ENCODE results near the gene TBX21. TPM values are rescaled to one million over a fixed set of nuclear protein-coding genes. Genes with fewer than 3 reads are reported as not detected.

TBX21 gene
- total RNA-seq, 1 donor from 2014 or later = not detected

DNA sequence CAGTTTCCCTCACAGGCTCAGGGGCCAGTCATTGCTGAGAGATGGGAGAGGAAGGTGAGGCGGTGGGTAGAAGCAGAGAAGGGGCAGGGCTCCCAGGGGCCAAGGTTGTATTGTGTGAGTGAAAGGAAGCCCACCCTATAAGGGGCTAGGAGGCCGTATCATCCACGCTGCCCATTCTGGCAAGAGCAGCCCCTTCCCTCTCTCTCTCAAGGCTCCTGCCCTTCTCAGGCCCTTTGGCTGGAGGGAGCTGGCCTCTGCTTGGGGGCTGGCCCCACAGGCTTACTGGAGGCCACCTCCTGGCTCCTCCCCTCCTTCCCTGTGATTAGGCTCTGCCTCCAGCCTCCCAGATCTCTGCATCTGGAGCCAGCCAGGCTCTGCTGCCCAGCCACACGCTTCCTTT, 31.4 kb upstream of the TBX21 start:
- DNase-seq (ENCODE audit: low read depth) = no peak
- H3K36me3 ChIP-seq (ENCODE audit: control insufficient read depth, insufficient read depth, low read length) = no peaks in the 10 kb centered on the region
- no peaks in the 10 kb centered on the region for H3K27me3 ChIP-seq (ENCODE audit: control insufficient read depth, insufficient read depth, low read length)
- TF ChIP-seq, protein P1, sequence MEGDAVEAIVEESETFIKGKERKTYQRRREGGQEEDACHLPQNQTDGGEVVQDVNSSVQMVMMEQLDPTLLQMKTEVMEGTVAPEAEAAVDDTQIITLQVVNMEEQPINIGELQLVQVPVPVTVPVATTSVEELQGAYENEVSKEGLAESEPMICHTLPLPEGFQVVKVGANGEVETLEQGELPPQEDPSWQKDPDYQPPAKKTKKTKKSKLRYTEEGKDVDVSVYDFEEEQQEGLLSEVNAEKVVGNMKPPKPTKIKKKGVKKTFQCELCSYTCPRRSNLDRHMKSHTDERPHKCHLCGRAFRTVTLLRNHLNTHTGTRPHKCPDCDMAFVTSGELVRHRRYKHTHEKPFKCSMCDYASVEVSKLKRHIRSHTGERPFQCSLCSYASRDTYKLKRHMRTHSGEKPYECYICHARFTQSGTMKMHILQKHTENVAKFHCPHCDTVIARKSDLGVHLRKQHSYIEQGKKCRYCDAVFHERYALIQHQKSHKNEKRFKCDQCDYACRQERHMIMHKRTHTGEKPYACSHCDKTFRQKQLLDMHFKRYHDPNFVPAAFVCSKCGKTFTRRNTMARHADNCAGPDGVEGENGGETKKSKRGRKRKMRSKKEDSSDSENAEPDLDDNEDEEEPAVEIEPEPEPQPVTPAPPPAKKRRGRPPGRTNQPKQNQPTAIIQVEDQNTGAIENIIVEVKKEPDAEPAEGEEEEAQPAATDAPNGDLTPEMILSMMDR (IDR thresholded peaks at IDR 0.05; ENCODE audit: insufficient read depth, low read length, poor library complexity, severe bottlenecking) = no peak
- H3K4me3 ChIP-seq (ENCODE audit: low read depth, low read length) = no peak overlapping the region

DNA sequence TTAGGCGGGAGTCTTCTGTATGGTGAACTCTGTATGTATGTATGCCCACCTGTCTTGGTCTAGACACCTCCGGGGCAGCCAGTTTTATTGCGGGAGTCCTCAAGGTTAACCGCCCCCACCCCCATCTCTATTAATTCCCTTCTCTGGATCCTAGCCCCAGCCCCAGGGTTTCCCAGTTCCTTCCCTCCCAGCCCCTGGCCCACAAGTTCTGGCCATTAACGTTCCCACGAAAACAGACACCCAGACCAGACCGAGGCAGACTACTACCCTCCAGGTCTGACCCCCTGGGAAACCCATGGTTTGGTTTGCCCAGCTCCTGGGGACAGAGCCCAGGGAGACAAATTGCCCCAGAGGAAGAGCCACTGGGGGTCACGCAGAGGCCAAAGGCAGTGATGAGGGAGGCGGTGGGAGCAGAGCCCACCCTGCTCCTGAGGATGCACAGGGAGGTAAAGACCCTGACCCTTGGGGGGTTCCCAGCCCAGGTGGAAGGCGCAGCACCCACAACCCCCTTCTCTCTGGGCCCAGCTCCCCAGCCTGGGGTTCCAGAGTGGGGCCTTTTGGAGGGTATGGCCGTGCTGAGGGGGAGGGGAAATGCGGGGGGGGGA, 30.5 kb upstream of the TBX21 start:
- Histone ChIP-seq H3K4me3 (ENCODE audit: low read depth, low read length) (no peak overlapping the region), H3K27me3 (ENCODE audit: control insufficient read depth, insufficient read depth, low read length) (no peaks in the 10 kb centered on the region)
- TF ChIP-seq, protein P1 (IDR thresholded peaks at IDR 0.05; ENCODE audit: insufficient read depth, low read length, poor library complexity, severe bottlenecking) = no peak

DNA sequence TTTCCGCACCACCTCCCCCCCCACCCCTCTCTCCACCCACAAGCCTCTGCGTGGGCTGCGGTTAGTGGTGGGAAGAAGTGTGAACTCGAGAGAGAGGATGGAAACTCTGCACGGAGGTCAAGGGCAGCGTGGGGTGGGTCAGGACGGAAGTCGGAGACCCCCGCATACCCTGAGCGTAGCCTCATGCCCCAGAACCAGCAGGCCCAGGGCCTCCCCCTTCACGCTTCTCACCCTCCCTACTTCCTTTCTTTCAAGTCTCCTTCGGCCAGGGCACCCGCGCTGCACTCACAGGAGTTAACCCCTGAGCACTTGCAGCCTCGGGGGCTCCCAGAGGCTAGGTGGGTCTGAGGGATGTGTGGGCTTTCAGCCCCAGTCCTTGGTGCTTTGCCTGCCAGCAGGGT, 29.8 kb upstream of the TBX21 start:
- no peak for DNase-seq (ENCODE audit: low read depth)

More for the DNA sequence above, 30.5 kb upstream of the TBX21 start:
- no peak for DNase-seq (ENCODE audit: low read depth)
- no peaks in the 10 kb centered on the region for H3K36me3 ChIP-seq (ENCODE audit: control insufficient read depth, insufficient read depth, low read length)

DNA sequence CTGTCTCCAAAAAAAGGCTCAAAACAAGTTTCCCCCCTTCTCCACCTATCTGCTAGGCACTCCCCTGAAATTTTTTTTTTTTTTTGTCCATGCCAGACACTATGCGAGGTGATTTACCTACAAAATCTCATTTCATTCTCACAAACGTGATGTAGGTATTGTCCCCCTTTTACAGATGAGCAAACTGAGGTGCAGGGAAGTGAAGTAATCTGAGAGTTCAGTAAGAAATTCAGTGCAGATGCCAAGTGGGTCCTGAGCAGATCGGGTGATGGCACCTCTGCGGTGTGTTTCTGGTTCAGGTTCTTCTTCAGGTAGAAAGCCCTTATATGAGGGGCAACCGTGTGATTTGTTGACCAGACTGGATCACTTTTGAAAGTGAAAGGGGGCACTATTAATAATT, 29.4 kb upstream of the TBX21 start:
- no peak overlapping the region for H3K4me3 ChIP-seq (ENCODE audit: low read depth, low read length)
- DNase-seq (ENCODE audit: low read depth) = no peak
- no peaks in the 10 kb centered on the region for H3K36me3 ChIP-seq (ENCODE audit: control insufficient read depth, insufficient read depth, low read length)
- no peaks in the 10 kb centered on the region for H3K27me3 ChIP-seq (ENCODE audit: control insufficient read depth, insufficient read depth, low read length)
- TF ChIP-seq, protein P1 (IDR thresholded peaks at IDR 0.05; ENCODE audit: insufficient read depth, low read length, poor library complexity, severe bottlenecking) = no peak

More for the DNA sequence above, 29.8 kb upstream of the TBX21 start:
- no peaks in the 10 kb centered on the region for H3K27me3 ChIP-seq (ENCODE audit: control insufficient read depth, insufficient read depth, low read length)
- no peaks in the 10 kb centered on the region for H3K36me3 ChIP-seq (ENCODE audit: control insufficient read depth, insufficient read depth, low read length)
- no peak overlapping the region for H3K4me3 ChIP-seq (ENCODE audit: low read depth, low read length)
- TF ChIP-seq, protein P1 (IDR thresholded peaks at IDR 0.05; ENCODE audit: insufficient read depth, low read length, poor library complexity, severe bottlenecking) = no peak

DNA sequence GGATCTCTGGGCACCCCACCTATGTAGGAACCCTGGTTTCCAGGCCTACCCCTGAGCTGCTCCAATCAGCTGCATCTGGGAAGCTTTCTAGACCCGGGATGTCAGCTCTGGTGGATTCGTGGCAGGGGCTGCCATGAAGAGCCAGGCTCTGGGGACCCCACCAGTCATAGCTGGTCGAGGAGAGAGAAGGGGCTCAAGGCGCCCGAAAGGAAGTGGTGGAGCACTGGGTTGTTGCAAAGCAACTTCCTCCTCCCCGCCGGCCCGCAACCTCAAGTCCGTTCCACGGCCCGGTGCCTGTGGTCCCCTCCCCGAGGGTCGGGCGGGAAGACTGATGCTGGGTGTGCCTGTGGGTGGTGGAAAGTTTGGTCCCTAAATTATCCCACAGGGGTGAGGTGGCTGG, 28.9 kb upstream of the TBX21 start:
- TF ChIP-seq, protein P1 (IDR thresholded peaks at IDR 0.05; ENCODE audit: insufficient read depth, low read length, poor library complexity, severe bottlenecking) = no peak
- DNase-seq (ENCODE audit: low read depth) = no peak
- Histone ChIP-seq H3K36me3 (ENCODE audit: control insufficient read depth, insufficient read depth, low read length) (no peaks in the 10 kb centered on the region), H3K27me3 (ENCODE audit: control insufficient read depth, insufficient read depth, low read length) (no peaks in the 10 kb centered on the region), H3K4me3 (ENCODE audit: low read depth, low read length) (no peak overlapping the region)

DNA sequence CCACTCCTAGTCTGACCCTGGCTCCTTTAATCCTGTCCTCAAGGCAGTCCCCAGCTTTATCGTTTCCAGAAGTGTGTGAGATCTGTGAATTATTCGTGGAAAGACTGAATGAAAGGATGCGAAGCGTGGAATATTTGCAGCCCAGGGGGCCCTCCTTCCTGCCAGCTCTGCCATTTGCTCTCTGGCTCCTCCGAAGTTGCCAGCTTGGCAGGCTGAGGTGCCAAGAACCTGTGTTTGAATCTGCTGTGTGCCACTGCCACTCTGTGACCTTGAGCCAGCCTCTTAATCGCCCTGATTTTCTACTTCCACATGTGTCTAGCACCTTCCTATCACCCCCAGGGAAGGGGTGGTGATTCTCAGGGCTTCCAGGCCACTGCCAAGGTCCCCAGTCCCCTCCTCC, 28.3 kb upstream of the TBX21 start:
- Histone ChIP-seq H3K27me3 (ENCODE audit: control insufficient read depth, insufficient read depth, low read length) (no peaks in the 10 kb centered on the region), H3K36me3 (ENCODE audit: control insufficient read depth, insufficient read depth, low read length) (no peaks in the 10 kb centered on the region), H3K4me3 (ENCODE audit: low read depth, low read length) (no peak overlapping the region)
- TF ChIP-seq, protein P1 (IDR thresholded peaks at IDR 0.05; ENCODE audit: insufficient read depth, low read length, poor library complexity, severe bottlenecking) = no peak
- DNase-seq (ENCODE audit: low read depth) = no peak
